OCI-LY7 (cell line): ENCODE results near the gene IGF1R. TPM values are rescaled to one million over a fixed set of nuclear protein-coding genes. Genes with fewer than 3 reads are reported as not detected.

ENCODE experiments used
- BruUV-seq: library from RNA; stranded (reverse); fragments of 400-500 nt; replicated peaks from 2 replicates; lab custom pipeline; 2021; lab: Mats Ljungman, UMichigan
- CTCF ChIA-PET: fragments of 300-600 bp; sonication (Branson Sonifier 250); formaldehyde crosslinking; loops from one replicate; lab custom pipeline; 2022; ENCODE audit warnings: antibody characterized with exemption; ENCODE audit not compliant: unreplicated experiment; lab: Charles Lee
- POLR2A ChIA-PET: fragments of 300-600 bp; sonication (Branson Sonifier 250); formaldehyde crosslinking; loops from one replicate; lab custom pipeline; 2022; ENCODE audit warnings: antibody characterized with exemption; lab: Charles Lee
- DNase-seq: peaks from one replicate; pipeline ENCODE4 v3.0.0-alpha.2; 2015; ENCODE audit warnings: low spot score
- H2AFZ ChIP-seq: fragments of 200-600 bp; sonication (generic), shearing (Covaris generic); 2 replicates; pipeline ENCODE4 v1.6.1; 2014; ENCODE audit warnings: mild to moderate bottlenecking, antibody characterized with exemption, low read length, moderate library complexity
- H3K27ac ChIP-seq: fragments of 200-600 bp; sonication (generic); 2 replicates; pipeline ENCODE4 v1.5.1; 2014; ENCODE audit warnings: mixed run types, low read depth, mild to moderate bottlenecking, moderate library complexity, low read length, inconsistent platforms; ENCODE audit not compliant: poor library complexity, severe bottlenecking
- H3K36me3 ChIP-seq: fragments of 200-600 bp; sonication (generic); 2 replicates; pipeline ENCODE4 v1.6.1; 2014; ENCODE audit warnings: mild to moderate bottlenecking, antibody characterized with exemption, low read length, moderate library complexity, mixed read lengths; ENCODE audit not compliant: insufficient read depth
- H3K4me1 ChIP-seq: fragments of 200-600 bp; sonication (generic); 2 replicates; pipeline ENCODE4 v1.5.1; 2014; ENCODE audit warnings: mild to moderate bottlenecking, low read length; ENCODE audit not compliant: insufficient read depth, poor library complexity, severe bottlenecking
- H3K4me2 ChIP-seq: fragments of 200-600 bp; sonication (generic); 2 replicates; pipeline ENCODE4 v1.6.1; 2014; ENCODE audit warnings: mild to moderate bottlenecking, low read length
- H3K4me3 ChIP-seq: fragments of 200-600 bp; sonication (generic); 2 replicates; pipeline ENCODE4 v1.5.1; 2014; ENCODE audit warnings: mild to moderate bottlenecking, low read depth, low read length; ENCODE audit not compliant: poor library complexity, severe bottlenecking
- H3K79me2 ChIP-seq: fragments of 200-600 bp; sonication (generic); 2 replicates; pipeline ENCODE4 v1.6.1; 2016; ENCODE audit warnings: low read depth, mild to moderate bottlenecking, low read length, moderate library complexity, mixed read lengths; ENCODE audit not compliant: insufficient read depth
- H3K9me2 ChIP-seq: fragments of 200-600 bp; sonication (generic); 2 replicates; pipeline ENCODE4 v1.6.1; 2016; ENCODE audit warnings: mild to moderate bottlenecking, low read length, mixed read lengths; ENCODE audit not compliant: insufficient read depth
- H3K9me3 ChIP-seq: fragments of 200-600 bp; sonication (generic); 2 replicates; pipeline ENCODE4 v1.6.1; 2014; ENCODE audit warnings: mild to moderate bottlenecking, mixed run types, low read length, mixed read lengths
- H4K20me1 ChIP-seq: fragments of 200-600 bp; sonication (generic); 2 replicates; pipeline ENCODE4 v1.6.1; 2014; ENCODE audit warnings: mild to moderate bottlenecking, antibody characterized with exemption, low read length, moderate library complexity, mixed read lengths; ENCODE audit not compliant: insufficient read depth
- CTCF ChIP-seq: fragments of 200-600 bp; sonication (generic); conservative IDR thresholded peaks from 2 replicates; pipeline ENCODE4 v1.5.1; 2014; ENCODE audit warnings: mild to moderate bottlenecking, antibody characterized with exemption, low read length, moderate library complexity, mixed read lengths
- EZH2phosphoT487 ChIP-seq: fragments of 200-600 bp; sonication (generic); IDR thresholded peaks from 2 replicates; pipeline ENCODE4 v1.6.1; 2018; ENCODE audit warnings: low read depth, borderline replicate concordance, mild to moderate bottlenecking, mixed run types, antibody characterized with exemption, low read length, moderate library complexity, mixed read lengths
- intact Hi-C: fragments of 100-400 bp; cut with micrococcal nuclease; formaldehyde crosslinking; loops from one replicate; pipeline ENCODE4 v1.10.0; 2022; ENCODE audit not compliant: unreplicated experiment
- total RNA-seq, 2 experiments: library from RNA; depleted of rRNA in 1 of 2; stranded (reverse); fragments of >200 nt in 1 of 2; shearing (Covaris generic) in 1 of 2; gene quantifications; 2 replicates each; pipeline ENCODE4 v1.2.3, GENCODE V29; 2014 to 2022

IGF1R gene
- total RNA-seq, 2 experiments from 2014 or later = 26.5 to 29.1 TPM

DNA sequence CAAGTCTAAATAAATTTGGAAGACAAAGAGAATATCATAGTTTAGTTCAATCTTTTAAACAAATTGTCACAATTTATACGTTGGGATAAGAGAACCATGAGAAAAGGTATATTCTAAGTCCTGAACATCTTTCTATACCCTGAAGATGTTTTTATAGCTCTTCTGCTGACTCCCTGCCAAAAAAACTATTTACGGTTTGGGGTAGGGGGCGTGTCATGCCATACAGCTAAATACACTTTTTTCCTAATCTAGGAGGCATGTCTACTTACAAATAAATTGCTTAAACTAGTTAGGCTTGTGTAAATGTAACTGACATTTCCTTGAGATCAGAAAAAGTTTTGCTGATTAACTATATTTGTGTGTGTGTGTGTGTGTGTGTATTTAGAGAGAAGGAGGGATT lies 195.9 kb downstream of the IGF1R start:
- TF ChIP-seq EZH2phosphoT487 (no peak), CTCF (no peak)
- CTCF ChIA-PET = no interaction called here
- DNase-seq = no peak
- Histone ChIP-seq H3K9me2 (no peaks in the 10 kb centered on the region), H3K36me3 (no peaks in the 10 kb centered on the region), H3K79me2 (no peaks in the 10 kb centered on the region), H2AFZ (no peak overlapping the region), H3K9me3 (no peaks in the 10 kb centered on the region), H3K4me1 (no peaks in the 10 kb centered on the region), H3K4me3 (no peak overlapping the region), H4K20me1 (peaks cover 5% of the 10 kb centered on the region; the same call in 1 of the 2 replicates), H3K27ac (no peak overlapping the region), H3K4me2 (no peak overlapping the region)
- BruUV-seq = no TSS peak
- intact Hi-C loops = no loop called here
- POLR2A ChIA-PET = no interaction called here

GRCh38 chr15:98845138-98845884 lies 197.0 kb downstream of the IGF1R start:
- POLR2A ChIA-PET = no interaction called here
- H2AFZ ChIP-seq = no peak overlapping the region
- no peaks in the 10 kb centered on the region for H3K9me2 ChIP-seq
- H3K36me3 ChIP-seq = no peaks in the 10 kb centered on the region
- H3K4me3 ChIP-seq = no peak overlapping the region
- no TSS peak for BruUV-seq
- CTCF ChIA-PET = no interaction called here
- no peaks in the 10 kb centered on the region for H3K9me3 ChIP-seq
- intact Hi-C loops = no loop called here
- H4K20me1 ChIP-seq = peaks cover 5% of the 10 kb centered on the region; the same call in 1 of the 2 replicates
- no peak overlapping the region for H3K4me2 ChIP-seq
- TF ChIP-seq EZH2phosphoT487 = no peak
- TF ChIP-seq CTCF = no peak
- H3K79me2 ChIP-seq = no peaks in the 10 kb centered on the region
- no peak overlapping the region for H3K27ac ChIP-seq
- H3K4me1 ChIP-seq = no peaks in the 10 kb centered on the region
- no peak for DNase-seq

DNA sequence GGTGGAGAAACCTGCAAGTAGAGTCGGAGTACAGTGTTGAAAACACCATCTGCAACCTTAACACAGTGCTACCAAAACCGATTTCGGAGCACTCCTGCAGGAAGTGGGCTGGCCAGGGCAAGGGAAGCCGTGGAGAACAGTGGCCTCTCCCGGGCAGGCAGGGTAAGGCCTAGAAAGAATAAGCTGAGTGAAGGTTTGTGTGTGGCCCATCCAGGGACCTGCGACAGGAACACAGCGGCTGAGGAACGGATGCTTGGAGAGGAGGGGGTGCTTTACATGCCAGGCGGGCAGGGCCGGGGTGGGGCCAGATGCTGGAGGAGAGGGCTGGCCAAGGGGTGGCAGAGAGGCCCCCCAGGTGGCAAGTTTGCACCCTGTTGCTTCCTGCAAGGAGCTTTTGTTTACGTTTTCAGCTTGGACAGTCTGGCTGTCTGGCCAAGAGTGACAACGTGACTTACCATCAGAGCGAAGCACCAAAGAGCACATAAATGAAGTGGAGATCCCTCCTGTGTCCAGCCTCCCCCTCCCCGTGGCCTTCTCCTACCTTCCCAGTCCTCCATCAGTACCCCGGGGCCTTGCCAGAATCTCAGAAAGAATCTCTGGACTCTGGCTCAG lies 202.7 kb downstream of the IGF1R start:
- peaks cover 25% of the 10 kb centered on the region for H3K4me1 ChIP-seq
- peaks cover 11% of the 10 kb centered on the region; the same call in 1 of the 2 replicates for H3K79me2 ChIP-seq
- TF ChIP-seq EZH2phosphoT487 (no peak), CTCF (peak; percentile 43)
- no peaks in the 10 kb centered on the region for H3K9me2 ChIP-seq
- H2AFZ ChIP-seq = no peak overlapping the region
- no peaks in the 10 kb centered on the region for H3K9me3 ChIP-seq
- peak; percentile 41 for DNase-seq
- ChIA-PET CTCF (no interaction called here), POLR2A (no interaction called here)
- intact Hi-C loops = no loop called here
- H3K36me3 ChIP-seq = no peaks in the 10 kb centered on the region
- no peak overlapping the region for H3K27ac ChIP-seq
- H4K20me1 ChIP-seq = no peaks in the 10 kb centered on the region; the same call in 1 of the 2 replicates
- peak overlapping the region; percentile 99 for H3K4me2 ChIP-seq
- H3K4me3 ChIP-seq = no peak overlapping the region
- BruUV-seq = no TSS peak
